Ishikawa (cell line): Measurements from ENCODE around the gene SRRT.

Experiments
- CEBPB ChIP-seq: IDR thresholded peaks from 2 replicates; pipeline ENCODE4 v1.6.1; 2012
- CREB1 ChIP-seq: IDR thresholded peaks from 2 replicates; pipeline ENCODE4 v1.6.1; 2012; ENCODE audit warnings: low read depth
- EGR1 ChIP-seq: IDR thresholded peaks from 2 replicates; pipeline ENCODE4 v1.6.1; 2012
- EP300 ChIP-seq: IDR thresholded peaks from 2 replicates; pipeline ENCODE4 v1.6.1; 2012; ENCODE audit warnings: borderline replicate concordance
- FOXM1 ChIP-seq: IDR thresholded peaks from 2 replicates; pipeline ENCODE4 v1.6.1; 2012; ENCODE audit warnings: low read depth, borderline replicate concordance
- MAX ChIP-seq: IDR thresholded peaks from 2 replicates; pipeline ENCODE4 v1.6.1; 2012
- NFIC ChIP-seq: IDR thresholded peaks from 2 replicates; pipeline ENCODE4 v1.6.1; 2012
- RAD21 ChIP-seq: IDR thresholded peaks from 2 replicates; pipeline ENCODE4 v1.6.1; 2012; ENCODE audit warnings: low read depth
- REST ChIP-seq: IDR thresholded peaks from 2 replicates; pipeline ENCODE4 v1.6.1; 2012; ENCODE audit warnings: low read depth, mild to moderate bottlenecking
- TAF1 ChIP-seq: IDR thresholded peaks from 2 replicates; pipeline ENCODE4 v1.6.1; 2012; ENCODE audit warnings: low read depth, mild to moderate bottlenecking
- TCF12 ChIP-seq: IDR thresholded peaks from 2 replicates; pipeline ENCODE4 v1.6.1; 2012; ENCODE audit warnings: low read depth
- TEAD4 ChIP-seq: IDR thresholded peaks from 2 replicates; pipeline ENCODE4 v1.6.1; 2012
- YY1 ChIP-seq: IDR thresholded peaks from 2 replicates; pipeline ENCODE4 v1.6.1; 2012; ENCODE audit warnings: low read depth
- ZBTB7A ChIP-seq: IDR thresholded peaks from 2 replicates; pipeline ENCODE4 v1.6.1; 2012; ENCODE audit warnings: low read depth
- TF ChIP-seq, protein P1 (sequence below): IDR thresholded peaks from 2 replicates; pipeline ENCODE4 v1.6.1; 2012

The SRRT gene

DNA sequence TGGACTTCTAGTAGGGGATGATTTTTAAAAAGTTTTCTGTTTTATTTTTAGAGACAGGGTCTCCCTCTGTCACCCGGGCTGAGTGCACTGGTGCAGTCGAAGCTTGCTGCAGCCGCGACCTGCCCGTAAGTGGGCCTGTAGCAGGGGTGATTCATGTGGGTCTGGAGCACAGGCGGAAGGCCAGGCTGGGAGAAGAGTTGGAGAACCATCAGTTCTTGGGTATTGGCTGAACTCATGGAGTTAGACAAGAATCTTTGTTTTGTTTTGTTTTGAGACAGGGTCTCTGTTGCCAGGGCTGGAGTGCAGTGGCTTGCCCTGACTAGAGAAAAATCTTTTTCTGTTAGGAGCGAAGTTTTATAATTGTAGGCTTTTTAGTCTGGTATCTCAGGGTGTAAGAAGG is 5.7 kb downstream of the SRRT start:
- no peak for TF ChIP-seq FOXM1
- TF ChIP-seq, protein P1, sequence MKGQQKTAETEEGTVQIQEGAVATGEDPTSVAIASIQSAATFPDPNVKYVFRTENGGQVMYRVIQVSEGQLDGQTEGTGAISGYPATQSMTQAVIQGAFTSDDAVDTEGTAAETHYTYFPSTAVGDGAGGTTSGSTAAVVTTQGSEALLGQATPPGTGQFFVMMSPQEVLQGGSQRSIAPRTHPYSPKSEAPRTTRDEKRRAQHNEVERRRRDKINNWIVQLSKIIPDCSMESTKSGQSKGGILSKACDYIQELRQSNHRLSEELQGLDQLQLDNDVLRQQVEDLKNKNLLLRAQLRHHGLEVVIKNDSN, result no peak

DNA sequence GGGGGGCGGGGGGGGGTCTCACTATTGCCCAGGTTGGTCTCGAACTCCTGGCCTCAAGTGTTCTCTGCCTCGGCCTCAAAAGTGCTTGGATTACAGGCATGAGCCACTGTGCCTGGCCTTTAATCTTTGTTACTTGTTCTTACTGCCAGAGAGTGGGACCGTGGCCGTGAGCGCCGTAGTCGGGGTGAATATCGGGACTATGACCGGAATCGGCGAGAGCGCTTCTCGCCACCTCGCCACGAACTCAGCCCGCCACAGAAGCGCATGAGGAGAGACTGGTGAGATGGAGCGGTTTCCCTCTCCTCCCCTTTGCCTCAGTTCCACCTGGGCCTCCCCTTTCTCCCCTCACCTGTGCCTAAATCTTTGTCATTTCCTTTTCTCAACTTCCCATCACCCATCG is 6.2 kb downstream of the SRRT start:
- TF ChIP-seq RAD21, result no peak
- TF ChIP-seq, protein P1, result no peak
- no peak for TF ChIP-seq TEAD4
- TF ChIP-seq NFIC, result no peak
- TF ChIP-seq CREB1, result no peak
- no peak for TF ChIP-seq TCF12
- no peak for TF ChIP-seq MAX
- TF ChIP-seq REST, result no peak
- TF ChIP-seq YY1, result no peak
- TF ChIP-seq TAF1, result no peak

DNA sequence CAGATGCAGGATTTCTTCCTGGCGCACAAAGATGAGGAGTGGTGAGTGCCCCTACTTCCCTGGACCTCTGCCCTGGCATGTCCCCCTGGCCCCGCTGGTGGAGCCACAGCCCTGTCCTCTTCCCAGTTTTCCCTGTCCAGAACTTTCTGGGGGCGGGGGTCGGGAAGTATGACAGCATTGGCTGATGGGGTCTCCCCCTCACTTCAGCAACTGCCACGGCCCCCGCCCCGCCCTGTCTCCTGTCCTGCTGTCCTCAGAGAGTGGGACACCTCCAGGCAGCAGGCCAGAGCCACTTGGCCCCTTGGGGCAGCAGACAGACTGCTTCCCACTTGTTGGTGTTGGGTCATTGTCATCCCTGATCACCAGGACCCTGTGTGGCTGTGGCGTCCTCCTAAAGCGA is 7.3 kb downstream of the SRRT start:
- TF ChIP-seq CEBPB (no peak), RAD21 (no peak), CREB1 (no peak), REST (no peak), EP300 (no peak), MAX (no peak), NFIC (no peak), TCF12 (no peak), TEAD4 (no peak), YY1 (no peak), ZBTB7A (no peak), FOXM1 (no peak), TAF1 (no peak), EGR1 (no peak)
- TF ChIP-seq, protein P1, result no peak

DNA sequence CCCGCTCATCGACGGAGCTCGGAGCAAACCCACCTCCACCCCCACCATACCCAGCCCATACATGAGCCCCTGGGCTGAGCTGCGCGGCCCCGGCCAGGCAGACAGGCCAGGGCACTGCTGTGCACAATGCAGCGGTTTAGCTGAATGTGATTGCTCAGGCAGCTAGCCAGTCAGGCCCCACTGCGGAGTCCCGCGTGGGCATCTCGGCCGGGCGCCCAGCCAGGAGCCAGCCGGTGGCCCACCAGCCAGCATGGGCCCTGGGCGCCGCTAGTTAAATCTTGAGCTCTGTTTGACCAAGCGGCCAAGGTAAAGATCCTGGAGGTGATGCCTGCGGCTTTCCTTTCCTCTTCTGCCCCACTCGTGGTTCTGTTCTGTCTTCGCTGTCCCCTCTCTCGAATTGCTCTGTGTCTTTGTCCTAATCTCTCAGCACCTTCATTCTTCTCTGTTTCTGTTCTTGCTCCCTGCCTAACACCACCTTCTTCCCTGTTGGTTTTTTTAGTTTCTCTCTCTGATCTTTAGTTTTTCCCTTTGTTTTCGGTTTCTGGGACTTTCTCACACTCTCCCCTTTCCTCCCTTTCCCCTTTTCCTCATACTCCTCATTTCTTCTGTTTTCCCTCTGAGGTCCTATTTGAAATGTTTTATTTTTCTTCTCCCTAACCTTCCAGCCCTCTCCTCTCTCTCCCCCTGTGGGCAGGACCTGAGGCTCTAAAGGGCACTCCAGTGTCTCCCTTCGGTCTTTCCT is 8.1 kb downstream of the SRRT start:
- TF ChIP-seq TEAD4, result no peak
- no peak for TF ChIP-seq TAF1
- no peak for TF ChIP-seq EGR1
- TF ChIP-seq YY1, result no peak
- TF ChIP-seq ZBTB7A, result no peak
- no peak for TF ChIP-seq REST
- no peak for TF ChIP-seq CEBPB
- no peak for TF ChIP-seq NFIC
- no peak for TF ChIP-seq TCF12
- TF ChIP-seq EP300, result no peak
- TF ChIP-seq CREB1, result no peak
- TF ChIP-seq MAX, result no peak
- TF ChIP-seq FOXM1, result no peak
- TF ChIP-seq, protein P1, result no peak
- TF ChIP-seq RAD21, result no peak
